Choroid plexus epithelial cell (primary cell): Measurements from ENCODE around the gene LCN10.

ENCODE experiments used
- DNase-seq: peaks from one replicate; pipeline ENCODE4 v3.0.0-alpha.2; 2010; ENCODE audit warnings: low read depth
- H3K4me3 ChIP-seq: 2 replicates; pipeline ENCODE4 v1.5.1; 2011; ENCODE audit warnings: low read depth, mild to moderate bottlenecking, control low read depth, low read length, moderate library complexity
- CTCF ChIP-seq: conservative IDR thresholded peaks from 2 replicates; pipeline ENCODE4 v1.5.1; 2011; ENCODE audit warnings: low read depth, mild to moderate bottlenecking, control low read depth, inconsistent platforms, low read length, moderate library complexity

LCN10 gene

GRCh38 chr9:136747161-136748060 lies 4.7 kb upstream of the LCN10 start:
- DNase-seq: no peak
- no peak overlapping the region for H3K4me3 ChIP-seq
- TF ChIP-seq CTCF: no peak

GRCh38 chr9:136746621-136747020 lies 3.9 kb upstream of the LCN10 start:
- no peak for TF ChIP-seq CTCF
- H3K4me3 ChIP-seq: no peak overlapping the region
- DNase-seq: no peak

GRCh38 chr9:136746155-136746490 lies 3.4 kb upstream of the LCN10 start:
- no peak for TF ChIP-seq CTCF
- DNase-seq: no peak
- H3K4me3 ChIP-seq: no peak overlapping the region

DNA sequence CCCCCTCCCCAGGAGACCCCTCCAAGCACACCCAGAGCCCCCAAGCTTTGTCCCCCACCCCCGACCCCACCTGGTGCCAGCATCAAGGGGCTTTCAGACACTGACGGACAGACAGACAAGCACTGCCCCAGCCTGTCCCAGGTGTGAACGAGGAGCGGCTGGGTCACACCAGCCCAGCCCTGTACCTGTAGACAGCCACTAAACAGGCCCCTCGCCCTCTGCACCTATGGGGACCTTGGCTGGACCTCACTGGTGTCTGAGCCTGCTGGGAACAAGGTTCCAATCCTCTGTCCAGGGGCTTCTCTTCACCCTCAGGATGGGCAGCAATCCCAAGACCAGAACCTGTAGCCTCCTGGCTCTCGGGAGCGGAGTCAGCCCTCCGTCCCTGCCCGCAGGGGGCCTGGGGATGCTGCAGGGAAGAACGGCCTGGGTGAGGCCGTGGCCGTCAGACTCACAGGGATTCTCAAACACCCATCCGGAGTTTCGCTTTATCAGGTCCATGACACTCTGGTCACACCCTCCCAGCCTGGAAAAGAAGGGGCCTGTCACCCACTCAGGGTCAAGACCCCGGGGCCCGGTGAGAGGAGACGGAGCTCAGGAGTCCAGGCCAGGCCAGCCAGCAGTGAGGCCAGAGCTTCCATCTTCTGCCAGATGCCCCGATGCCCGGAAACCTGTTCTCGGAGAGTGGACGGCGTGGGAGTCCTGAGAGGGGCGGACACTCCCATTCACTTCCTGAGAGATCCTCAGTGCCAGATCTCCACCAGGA lies 2.8 kb upstream of the LCN10 start:
- TF ChIP-seq CTCF: no peak
- no peak for DNase-seq
- H3K4me3 ChIP-seq: no peak overlapping the region

GRCh38 chr9:136744773-136745172 lies 2.0 kb upstream of the LCN10 start:
- DNase-seq: no peak
- TF ChIP-seq CTCF: no peak
- no peak overlapping the region for H3K4me3 ChIP-seq

DNA sequence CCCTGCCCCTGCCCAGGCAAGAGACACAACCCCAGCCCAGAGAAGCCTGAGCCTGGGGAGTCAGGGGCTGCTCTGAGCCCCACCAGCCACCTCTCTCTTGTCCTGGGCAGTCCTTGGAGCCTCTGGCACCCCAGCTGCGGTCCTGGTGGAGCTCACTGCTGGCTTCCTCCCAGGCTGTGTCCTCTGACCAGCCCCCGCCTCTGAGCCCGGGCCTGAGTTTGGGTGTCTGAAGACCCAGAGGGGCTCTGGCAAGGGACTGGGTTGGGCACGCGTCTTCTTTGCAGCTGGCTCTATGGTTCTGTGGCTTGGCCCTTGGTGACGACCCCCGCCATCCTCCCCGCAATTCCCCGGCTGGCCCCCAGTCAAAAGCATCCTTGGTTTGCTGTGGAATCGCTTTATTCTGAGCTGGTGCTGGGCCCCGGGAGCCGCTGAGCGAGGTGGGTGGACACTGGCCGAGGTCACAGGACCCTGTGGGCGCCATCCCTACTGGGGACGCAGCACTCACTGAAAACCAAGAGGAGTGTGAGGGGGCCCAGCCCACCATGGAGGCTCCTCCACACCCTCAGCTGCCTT lies 985 bp upstream of the LCN10 start:
- no peak for TF ChIP-seq CTCF
- H3K4me3 ChIP-seq: no peak overlapping the region
- DNase-seq: no peak
